Panc1 (cell line): Measurements from ENCODE around the gene CASR.

Experiments
- CTCF ChIP-seq: fragments of 450-650 bp; IDR thresholded peaks from 2 replicates; pipeline ENCODE4 v1.5.1; 2017; ENCODE audit warnings: mild to moderate bottlenecking
- REST ChIP-seq, 2 experiments: IDR thresholded peaks; 2 replicates each; pipeline ENCODE4 v1.6.1; 2011 to 2012; ENCODE audit warnings: low read depth in 2 of 2, control low read depth in 1 of 2, low read length in 1 of 2, mild to moderate bottlenecking in 1 of 2, moderate library complexity in 1 of 2; ENCODE audit not compliant: insufficient read depth in 1 of 2
- TCF7L2 ChIP-seq: IDR thresholded peaks from 2 replicates; pipeline ENCODE4 v1.6.1; 2011; ENCODE audit warnings: mild to moderate bottlenecking, low read depth, low read length, inconsistent platforms

GRCh38 chr3:122301063-122301462 lies 117.6 kb downstream of the CASR start:
- TF ChIP-seq CTCF (no peak), REST (IDR thresholded peaks at IDR 0.05; ENCODE audit: insufficient read depth in 1 of 2, low read depth in 2 of 2, low read length in 1 of 2) (no peak), TCF7L2 (no peak)
